Measurements from ENCODE around the gene ZBTB45.

DNA sequence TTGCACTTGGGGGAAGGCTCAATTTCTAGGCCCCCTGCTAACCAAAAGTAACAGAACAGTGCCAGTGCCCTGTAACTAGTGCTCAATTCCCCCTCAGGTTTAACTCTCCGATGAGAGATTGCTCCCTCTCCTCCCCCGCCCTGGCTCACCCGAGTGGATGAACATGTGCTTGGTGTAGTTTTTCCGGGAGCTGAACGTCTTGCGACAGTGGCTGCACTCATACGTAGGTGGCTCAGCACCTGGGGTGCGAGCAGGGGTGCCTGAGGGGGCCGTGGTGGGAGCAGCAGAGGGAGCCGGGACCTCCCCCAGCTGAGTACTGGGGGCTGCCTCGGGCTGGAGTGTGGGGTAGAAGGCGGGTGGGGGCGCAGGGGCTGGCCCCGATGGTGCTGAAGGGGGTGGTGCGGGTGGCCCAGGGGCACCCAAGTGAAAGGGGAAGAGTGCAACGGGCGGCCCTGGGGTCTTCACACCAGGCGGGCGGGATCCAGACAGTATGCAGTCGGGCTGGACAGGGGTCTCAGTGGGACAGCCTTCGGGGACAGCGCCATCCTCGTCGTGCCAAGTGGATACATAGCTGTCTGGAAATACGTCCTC lies 3.3 kb downstream of the ZBTB45 start:
- TF ChIP-seq CTCF (IDR thresholded peaks at IDR 0.05): no peak
- TF ChIP-seq EZH2 (IDR thresholded peaks at IDR 0.05; ENCODE audit: borderline replicate concordance, insufficient read depth, low read depth, low read length, poor library complexity, severe bottlenecking): no peak
